GM19463 (cell line): ENCODE measurements around the gene GHR.

Experiments
- ATAC-seq: cut with Tn5 transposase; IDR thresholded peaks from one replicate; pipeline ENCODE4 v1.9.1; 2021; ENCODE audit warnings: mild to moderate bottlenecking, moderate library complexity; ENCODE audit not compliant: unreplicated experiment

The GHR gene

GRCh38 chr5:42515504-42515903, 92.3 kb downstream of the GHR start:
- no peak for ATAC-seq

GRCh38 chr5:42516282-42517042, 93.2 kb downstream of the GHR start:
- no peak for ATAC-seq

GRCh38 chr5:42517164-42517563, 93.9 kb downstream of the GHR start:
- no peak for ATAC-seq

- ATAC-seq = no peak
Observed at GRCh38 chr5:42518595-42519221, 95.5 kb downstream of the GHR start.

GRCh38 chr5:42520203-42520602, 97.0 kb downstream of the GHR start:
- no peak for ATAC-seq

- ATAC-seq = no peak
Observed at GRCh38 chr5:42520957-42521356, 97.7 kb downstream of the GHR start.

GRCh38 chr5:42521406-42521805, 98.2 kb downstream of the GHR start:
- ATAC-seq = no peak

GRCh38 chr5:42522783-42523182, 99.5 kb downstream of the GHR start:
- ATAC-seq = no peak

- ATAC-seq = no peak
Observed at GRCh38 chr5:42526179-42526578, 102.9 kb downstream of the GHR start.

- no peak for ATAC-seq
Observed at GRCh38 chr5:42531611-42532010, 108.4 kb downstream of the GHR start.

- ATAC-seq = no peak
Observed at GRCh38 chr5:42542106-42542505, 118.9 kb downstream of the GHR start.

- ATAC-seq = no peak
Observed at GRCh38 chr5:42543774-42544173, 120.5 kb downstream of the GHR start.

- no peak for ATAC-seq
Observed at GRCh38 chr5:42545038-42545437, 121.8 kb downstream of the GHR start.

- ATAC-seq = no peak
Observed at GRCh38 chr5:42547141-42547540, 123.9 kb downstream of the GHR start.

- no peak for ATAC-seq
Observed at GRCh38 chr5:42547894-42548293, 124.7 kb downstream of the GHR start.

- ATAC-seq = no peak
Observed at GRCh38 chr5:42552597-42552996, 129.4 kb downstream of the GHR start.

- no peak for ATAC-seq
Observed at GRCh38 chr5:42553461-42553860, 130.2 kb downstream of the GHR start.

- no peak for ATAC-seq
Observed at GRCh38 chr5:42555010-42555409, 131.8 kb downstream of the GHR start.

- no peak for ATAC-seq
Observed at GRCh38 chr5:42555797-42556196, 132.6 kb downstream of the GHR start.

- ATAC-seq = no peak
Observed at GRCh38 chr5:42557689-42558088, 134.4 kb downstream of the GHR start.

GRCh38 chr5:42561656-42562055, 138.4 kb downstream of the GHR start:
- ATAC-seq = no peak

GRCh38 chr5:42564689-42565356, 141.6 kb downstream of the GHR start:
- ATAC-seq = no peak
